Spleen (tissue), 11 donors: ENCODE results near the gene HTR4. TPM values are rescaled to one million over a fixed set of nuclear protein-coding genes. Genes with fewer than 3 reads are reported as not detected.

ENCODE experiments used
- DNase-seq: peaks from one replicate; pipeline ENCODE4 v3.0.0-alpha.2; 2020
- H3K27ac ChIP-seq, 8 donors: fragments of 200-600 bp; sonication (generic) in 7 of 8; 1 replicate in 4 of 8; 2 replicates in 4 of 8; pipeline versions ENCODE4 v1.5.0 to v1.8.0; 2016 to 2021; ENCODE audit warnings: inconsistent platforms in 4 of 8, mild to moderate bottlenecking in 4 of 8, moderate library complexity in 1 of 8
- H3K27me3 ChIP-seq, 7 donors: fragments of 200-600 bp; sonication (generic) in 6 of 7; replicated peaks in 1 of 7; 1 replicate in 4 of 7; 2 replicates in 3 of 7; pipeline versions ENCODE4 v1.5.0 to v1.8.0; 2016 to 2021; ENCODE audit warnings: inconsistent platforms in 3 of 7, mild to moderate bottlenecking in 1 of 7
- H3K36me3 ChIP-seq, 6 donors: fragments of 200-600 bp; sonication (generic) in 5 of 6; 1 replicate in 4 of 6; 2 replicates in 2 of 6; pipeline versions ENCODE4 v1.5.0 to v1.8.0; 2016 to 2021; ENCODE audit warnings: inconsistent platforms in 2 of 6
- H3K4me1 ChIP-seq, 6 donors: fragments of 200-600 bp; sonication (generic) in 5 of 6; 1 replicate in 3 of 6; 2 replicates in 3 of 6; pipeline versions ENCODE4 v1.5.0 to v1.8.0; 2016 to 2021; ENCODE audit warnings: inconsistent platforms in 3 of 6
- H3K4me3 ChIP-seq, 8 donors: fragments of 200-600 bp; sonication (generic) in 7 of 8; 1 replicate in 4 of 8; 2 replicates in 4 of 8; pipeline versions ENCODE4 v1.5.0 to v1.8.0; 2016 to 2021; ENCODE audit warnings: inconsistent platforms in 4 of 8, mild to moderate bottlenecking in 4 of 8, moderate library complexity in 2 of 8
- H3K9me3 ChIP-seq, 8 donors: fragments of 200-600 bp; sonication (generic) in 7 of 8; 1 replicate in 4 of 8; 2 replicates in 4 of 8; pipeline versions ENCODE4 v1.5.0 to v1.8.0; 2016 to 2021; ENCODE audit warnings: inconsistent platforms in 4 of 8
- POLR2A ChIP-seq, 3 donors: fragments of 450-650 bp; IDR thresholded peaks; one replicate each; pipeline ENCODE4 v1.5.1; 2017; ENCODE audit warnings: antibody characterized with exemption in 3 of 3, mild to moderate bottlenecking in 1 of 3
- POLR2AphosphoS5 ChIP-seq, 3 donors: sonication (generic); formaldehyde crosslinking; IDR thresholded peaks; one replicate each; pipeline ENCODE4 v1.5.1; 2017; ENCODE audit warnings: antibody characterized with exemption in 3 of 3
- WGBS, 5 donors: extraction: QIAGEN DNeasy Blood & Tissue Kit in 3 of 5; methylation state at CpG; one replicate each; pipeline versions ENCODE4 v1.1.5 to v1.1.7; 2013 to 2018; 5-methylcytosine and 5-hydroxymethylcytosine counted together
- intact Hi-C: fragments of 100-400 bp; cut with DNase I; formaldehyde crosslinking; loops from one replicate; pipeline ENCODE4 v1.15.0; 2023; ENCODE audit warnings: low total_unique reads
- polyA plus RNA-seq, 3 donors: library from polyadenylated mRNA; stranded (reverse); fragments of 200-250 nt; gene quantifications; one replicate each; pipeline ENCODE4 v1.2.1, GENCODE V29; 2013
- total RNA-seq, 7 donors: library from RNA; depleted of rRNA in 3 of 7; stranded (reverse); fragments of >200 nt in 3 of 7; fragmentation: NEBNext Ultra II Directional in 4 of 7; extraction: Animal tissue kit (Norgen Biotek cat#: 25700) in 4 of 7; gene quantifications; one replicate each; pipeline versions ENCODE4 v1.1.0 to v1.2.1, GENCODE V29; 2016 to 2021
- TF ChIP-seq, protein P1 (sequence below), 11 experiments: fragments of 200-600 bp in 7 of 11; fragments of 450-650 bp in 4 of 11; sonication (generic) in 4 of 11; IDR thresholded peaks in 8 of 11; conservative IDR thresholded peaks in 3 of 11; 1 replicate in 7 of 11; 2 replicates in 4 of 11; pipeline versions ENCODE4 v1.4.0 to v1.8.0; 2016 to 2021; ENCODE audit warnings: antibody characterized with exemption in 11 of 11, inconsistent platforms in 4 of 11, mild to moderate bottlenecking in 1 of 11
- donor health status: healthy with polysubstance abuse.
- donor health status: DM: no; HTN: no; CAD: no; lungs with moderate emphysema.
- donor health status: DM: no; HTN: no; CAD: no.
- donor health status: Bipolar disorder and iron deficiency.
- donor health status: healthy.
- donor health status: DM: no; HTN: no; CAD: no.
- donor health status: DM: yes; HTN: yes; CAD: no.

Gene HTR4
- total and polyA plus RNA-seq, 10 donors = 0.03 to 0.79 (median 0.41) TPM; not detected in 5

DNA sequence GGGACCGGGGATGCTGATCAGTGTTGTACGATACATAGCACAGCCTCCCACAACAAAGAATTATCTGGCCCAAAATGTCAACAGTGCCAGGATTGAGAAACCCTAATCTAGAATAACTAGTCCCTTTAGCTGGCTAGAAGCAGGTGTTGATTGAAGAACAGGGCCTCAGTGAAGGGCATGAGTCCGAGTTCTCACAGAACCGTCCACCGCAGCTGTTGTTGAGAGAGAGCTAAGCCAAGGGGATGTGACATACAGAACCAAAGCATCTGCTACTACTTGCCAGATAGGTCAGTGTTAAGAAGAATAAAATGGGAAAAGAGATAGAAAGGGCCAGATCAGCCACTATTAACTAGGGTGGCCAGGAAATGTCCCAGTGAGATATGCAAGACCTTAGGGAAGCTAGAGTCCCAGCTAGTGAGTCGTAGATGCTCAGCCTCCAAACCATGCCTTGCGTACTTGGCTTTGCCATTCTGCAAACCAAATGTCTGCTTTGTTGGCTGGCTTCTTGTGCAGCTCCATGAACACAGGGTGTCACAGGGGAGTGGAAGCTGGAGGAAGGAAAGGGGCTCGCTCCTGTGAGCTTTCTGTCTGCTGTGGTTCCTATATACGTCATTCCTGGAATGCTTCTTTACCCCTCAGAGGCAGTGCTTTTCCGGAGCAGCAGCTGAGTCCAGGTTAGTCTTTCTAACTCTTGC lies 201.7 kb downstream of the HTR4 start:
- no peak overlapping the region for H3K4me3 ChIP-seq
- no peaks in the 10 kb centered on the region for H3K36me3 ChIP-seq
- no peaks in the 10 kb centered on the region for H3K4me1 ChIP-seq
- 87 to 98% (median 90%) methylated on average over 10 of the region's 10 CpGs for WGBS, 5 donors
- DNase-seq = no peak
- TF ChIP-seq, protein P1, sequence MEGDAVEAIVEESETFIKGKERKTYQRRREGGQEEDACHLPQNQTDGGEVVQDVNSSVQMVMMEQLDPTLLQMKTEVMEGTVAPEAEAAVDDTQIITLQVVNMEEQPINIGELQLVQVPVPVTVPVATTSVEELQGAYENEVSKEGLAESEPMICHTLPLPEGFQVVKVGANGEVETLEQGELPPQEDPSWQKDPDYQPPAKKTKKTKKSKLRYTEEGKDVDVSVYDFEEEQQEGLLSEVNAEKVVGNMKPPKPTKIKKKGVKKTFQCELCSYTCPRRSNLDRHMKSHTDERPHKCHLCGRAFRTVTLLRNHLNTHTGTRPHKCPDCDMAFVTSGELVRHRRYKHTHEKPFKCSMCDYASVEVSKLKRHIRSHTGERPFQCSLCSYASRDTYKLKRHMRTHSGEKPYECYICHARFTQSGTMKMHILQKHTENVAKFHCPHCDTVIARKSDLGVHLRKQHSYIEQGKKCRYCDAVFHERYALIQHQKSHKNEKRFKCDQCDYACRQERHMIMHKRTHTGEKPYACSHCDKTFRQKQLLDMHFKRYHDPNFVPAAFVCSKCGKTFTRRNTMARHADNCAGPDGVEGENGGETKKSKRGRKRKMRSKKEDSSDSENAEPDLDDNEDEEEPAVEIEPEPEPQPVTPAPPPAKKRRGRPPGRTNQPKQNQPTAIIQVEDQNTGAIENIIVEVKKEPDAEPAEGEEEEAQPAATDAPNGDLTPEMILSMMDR (IDR thresholded peaks at IDR 0.05 in 8 of 11, conservative IDR thresholded peaks at IDR 0.05 in 3 of 11) = no peak
- TF ChIP-seq POLR2AphosphoS5 (IDR thresholded peaks at IDR 0.05) (no peak), POLR2A (IDR thresholded peaks at IDR 0.05) (no peak)
- intact Hi-C loops = no loop called here
- no peaks in the 10 kb centered on the region for H3K9me3 ChIP-seq
- H3K27me3 ChIP-seq = no peaks in the 10 kb centered on the region
- no peak overlapping the region for H3K27ac ChIP-seq

DNA sequence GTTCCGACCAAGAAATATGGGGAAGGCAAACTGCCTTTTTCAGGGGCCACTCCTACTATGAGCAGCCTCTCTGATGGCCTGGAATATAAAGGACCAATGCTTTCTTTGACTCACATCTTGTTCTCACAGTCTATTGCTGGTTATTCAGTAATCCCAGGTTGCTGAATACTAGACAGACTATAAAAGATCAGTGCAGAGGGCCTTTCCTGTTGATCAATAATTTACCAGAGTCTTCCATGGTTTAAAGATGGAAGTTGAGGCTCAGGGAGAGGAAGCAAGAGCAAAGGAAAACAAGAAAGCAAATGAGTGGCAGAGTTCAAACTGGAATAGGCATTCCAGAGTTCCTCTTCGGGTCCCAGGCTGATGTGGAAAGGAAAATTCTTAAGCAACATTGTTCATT lies 207.7 kb downstream of the HTR4 start:
- Histone ChIP-seq H3K36me3 (peaks cover 0 to 37% (median 19%) of the 10 kb centered on the region in 6 donors), H3K9me3 (no peaks in the 10 kb centered on the region), H3K27me3 (no peaks in the 10 kb centered on the region), H3K27ac (no peak overlapping the region), H3K4me1 (no peaks in the 10 kb centered on the region), H3K4me3 (no peak overlapping the region)
- intact Hi-C loops = no loop called here
- no peak for DNase-seq
- WGBS, 5 donors = 85 to 95% (median 88%) methylated on average over 2 of the region's 2 CpGs
- TF ChIP-seq POLR2A (IDR thresholded peaks at IDR 0.05) = no peak
- TF ChIP-seq, protein P1 (IDR thresholded peaks at IDR 0.05 in 8 of 11, conservative IDR thresholded peaks at IDR 0.05 in 3 of 11) = no peak

DNA sequence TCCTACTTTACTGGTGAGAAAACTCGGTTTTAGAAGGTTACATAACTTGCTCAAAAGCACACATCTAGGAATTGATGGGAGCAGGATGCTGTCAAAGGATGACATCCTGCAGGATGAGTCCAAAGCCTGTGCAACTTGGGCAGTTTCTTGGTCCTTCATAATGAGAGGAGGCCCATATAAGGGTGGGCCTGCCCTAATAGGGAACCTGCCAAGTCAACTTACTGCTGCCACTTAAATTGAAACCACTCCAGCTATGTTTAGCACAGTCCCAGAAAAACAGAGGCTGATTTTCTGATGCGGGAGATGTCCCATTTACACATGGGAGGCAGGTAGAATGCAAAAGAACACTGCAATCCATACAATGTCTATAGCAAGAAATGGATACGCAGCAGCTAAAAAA lies 208.7 kb downstream of the HTR4 start:
- H3K4me3 ChIP-seq = no peak overlapping the region
- TF ChIP-seq POLR2AphosphoS5 (IDR thresholded peaks at IDR 0.05) (no peak), POLR2A (IDR thresholded peaks at IDR 0.05) (no peak)
- TF ChIP-seq, protein P1 (IDR thresholded peaks at IDR 0.05 in 8 of 11, conservative IDR thresholded peaks at IDR 0.05 in 3 of 11) = no peak
- DNase-seq = no peak
- no peaks in the 10 kb centered on the region for H3K4me1 ChIP-seq
- H3K9me3 ChIP-seq = no peaks in the 10 kb centered on the region
- intact Hi-C loops = loop anchor here (2.0 kb wide), 1 partner anchor 285 kb away; no protein-coding TSS in a partner anchor
- no peaks in the 10 kb centered on the region for H3K27me3 ChIP-seq
- 61 to 89% (median 78%) methylated on average over 3 of the region's 3 CpGs for WGBS, 5 donors
- no peak overlapping the region for H3K27ac ChIP-seq
- H3K36me3 ChIP-seq = peaks cover 0 to 47% (median 28%) of the 10 kb centered on the region in 6 donors

DNA sequence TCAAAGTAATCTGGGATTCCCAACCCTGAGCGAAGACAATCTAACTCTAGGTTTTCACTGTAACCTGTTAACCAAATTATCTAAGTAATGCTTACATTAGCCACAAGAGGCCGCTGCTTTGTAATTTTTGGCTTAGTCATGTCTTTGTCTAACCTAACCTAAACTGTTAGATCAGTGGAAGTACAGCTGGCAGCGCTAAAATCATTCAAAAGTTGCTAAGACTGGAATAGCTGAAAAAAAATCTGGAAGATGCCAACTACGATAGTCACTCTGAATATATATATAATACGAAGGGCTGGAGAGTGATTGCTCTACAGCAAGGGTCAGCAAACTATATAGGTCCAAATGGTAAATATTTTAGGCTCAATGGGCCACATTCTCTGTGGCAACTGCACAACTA lies 210.3 kb downstream of the HTR4 start:
- peaks cover 0 to 63% (median 42%) of the 10 kb centered on the region in 6 donors for H3K36me3 ChIP-seq
- no peak overlapping the region for H3K27ac ChIP-seq
- no peaks in the 10 kb centered on the region for H3K27me3 ChIP-seq
- H3K4me3 ChIP-seq = no peak overlapping the region
- TF ChIP-seq, protein P1 (IDR thresholded peaks at IDR 0.05 in 8 of 11, conservative IDR thresholded peaks at IDR 0.05 in 3 of 11) = peak; percentile 32 to 79 (median 70)
- TF ChIP-seq POLR2A (IDR thresholded peaks at IDR 0.05) (no peak), POLR2AphosphoS5 (IDR thresholded peaks at IDR 0.05) (no peak)
- no peak for DNase-seq
- H3K9me3 ChIP-seq = no peaks in the 10 kb centered on the region
- WGBS, 5 donors = 35 to 44% (median 41%) methylated on average over 5 of the region's 5 CpGs
- intact Hi-C loops = loop anchor here (2.0 to 5.0 kb wide), 2 partner anchors 287 to 593 kb away; no protein-coding TSS in a partner anchor
- H3K4me1 ChIP-seq = no peaks in the 10 kb centered on the region
